ENCODE results near the gene THADA. TPM values are rescaled to one million over a fixed set of nuclear protein-coding genes. Genes with fewer than 3 reads are reported as not detected.
"Not testable (repeated sequence)": the region's sequence is repeated elsewhere in the genome, so short reads cannot be mapped to it uniquely, and the experiment has no call there.

THADA gene
- total RNA-seq, 1 donor from 2014 or later, result 28.3 TPM

DNA sequence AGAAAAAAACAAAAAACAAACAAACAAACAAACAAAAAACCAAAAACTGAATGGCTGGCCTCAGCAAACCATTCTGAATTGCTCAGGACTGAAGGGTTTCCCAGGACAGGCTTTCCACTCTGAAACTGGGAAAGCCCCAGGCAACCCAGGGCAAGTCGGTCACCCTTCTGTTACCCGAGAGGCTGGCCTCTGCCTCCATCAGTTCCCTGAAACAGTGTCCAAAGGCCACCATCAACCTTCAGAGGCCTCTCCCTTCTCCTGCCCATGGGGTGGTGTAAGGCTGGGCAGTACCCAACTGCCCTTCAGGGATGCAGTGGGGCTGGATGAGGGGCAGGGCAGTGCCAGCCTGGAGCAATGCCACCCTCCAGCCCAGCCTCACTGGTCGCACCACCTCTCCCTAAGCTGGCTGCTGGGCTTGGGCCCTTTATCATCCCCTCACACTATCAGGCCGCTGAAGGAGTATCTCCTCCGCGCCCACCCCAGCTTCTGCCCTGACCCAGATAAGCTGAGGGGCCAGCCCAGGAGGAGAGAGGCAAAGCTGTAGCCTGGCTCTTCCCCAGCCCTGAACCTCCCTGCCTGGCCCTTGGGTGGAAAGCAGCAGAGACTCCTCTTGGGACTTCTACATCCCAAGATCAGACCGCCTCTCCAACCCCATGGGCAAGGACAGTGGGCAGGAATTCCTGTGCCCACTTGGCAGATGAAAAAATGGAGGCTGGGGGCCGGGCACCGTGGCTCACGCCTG lies 405.4 kb downstream of the THADA start:
- TF ChIP-seq, protein P1, sequence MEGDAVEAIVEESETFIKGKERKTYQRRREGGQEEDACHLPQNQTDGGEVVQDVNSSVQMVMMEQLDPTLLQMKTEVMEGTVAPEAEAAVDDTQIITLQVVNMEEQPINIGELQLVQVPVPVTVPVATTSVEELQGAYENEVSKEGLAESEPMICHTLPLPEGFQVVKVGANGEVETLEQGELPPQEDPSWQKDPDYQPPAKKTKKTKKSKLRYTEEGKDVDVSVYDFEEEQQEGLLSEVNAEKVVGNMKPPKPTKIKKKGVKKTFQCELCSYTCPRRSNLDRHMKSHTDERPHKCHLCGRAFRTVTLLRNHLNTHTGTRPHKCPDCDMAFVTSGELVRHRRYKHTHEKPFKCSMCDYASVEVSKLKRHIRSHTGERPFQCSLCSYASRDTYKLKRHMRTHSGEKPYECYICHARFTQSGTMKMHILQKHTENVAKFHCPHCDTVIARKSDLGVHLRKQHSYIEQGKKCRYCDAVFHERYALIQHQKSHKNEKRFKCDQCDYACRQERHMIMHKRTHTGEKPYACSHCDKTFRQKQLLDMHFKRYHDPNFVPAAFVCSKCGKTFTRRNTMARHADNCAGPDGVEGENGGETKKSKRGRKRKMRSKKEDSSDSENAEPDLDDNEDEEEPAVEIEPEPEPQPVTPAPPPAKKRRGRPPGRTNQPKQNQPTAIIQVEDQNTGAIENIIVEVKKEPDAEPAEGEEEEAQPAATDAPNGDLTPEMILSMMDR (IDR thresholded peaks at IDR 0.05), result no peak
- H3K4me1 Mint-ChIP-seq (ENCODE audit: unreplicated experiment), result peaks cover 8% of the 10 kb centered on the region
- no peak for DNase-seq (ENCODE audit: extremely low spot score, unreplicated experiment)
- H3K9me3 Mint-ChIP-seq (ENCODE audit: unreplicated experiment), result no peaks in the 10 kb centered on the region
- H3K27ac Mint-ChIP-seq (ENCODE audit: unreplicated experiment), result no peak overlapping the region
- H3K4me3 Mint-ChIP-seq (ENCODE audit: unreplicated experiment), result no peak overlapping the region
- no peaks in the 10 kb centered on the region for H3K36me3 Mint-ChIP-seq (ENCODE audit: unreplicated experiment)
- no peaks in the 10 kb centered on the region for H3K27me3 Mint-ChIP-seq (ENCODE audit: unreplicated experiment)

DNA sequence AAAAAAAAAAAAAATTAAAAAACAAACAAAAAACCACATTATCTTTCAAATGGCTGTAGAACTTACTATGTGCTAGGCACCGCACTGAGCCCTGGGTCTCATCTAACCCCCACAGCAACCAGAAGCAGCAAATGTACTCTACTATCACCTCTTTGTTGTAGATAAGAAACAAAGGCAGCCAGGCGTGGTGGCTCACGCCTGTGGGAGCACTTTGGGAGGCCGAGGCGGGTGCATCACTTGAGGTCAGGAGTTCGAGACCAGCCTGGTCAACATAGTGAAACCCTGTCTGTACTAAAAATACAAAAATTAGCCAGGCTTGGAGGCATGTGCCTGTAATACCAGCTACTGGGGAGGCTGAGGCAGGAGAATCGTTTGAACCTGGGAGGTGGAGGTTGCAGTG lies 406.0 kb downstream of the THADA start:
- not testable (repeated sequence) for H3K4me1 Mint-ChIP-seq (ENCODE audit: unreplicated experiment); H3K27me3 Mint-ChIP-seq (ENCODE audit: unreplicated experiment); H3K27ac Mint-ChIP-seq (ENCODE audit: unreplicated experiment); DNase-seq (ENCODE audit: extremely low spot score, unreplicated experiment); H3K9me3 Mint-ChIP-seq (ENCODE audit: unreplicated experiment); H3K4me3 Mint-ChIP-seq (ENCODE audit: unreplicated experiment); H3K36me3 Mint-ChIP-seq (ENCODE audit: unreplicated experiment)

DNA sequence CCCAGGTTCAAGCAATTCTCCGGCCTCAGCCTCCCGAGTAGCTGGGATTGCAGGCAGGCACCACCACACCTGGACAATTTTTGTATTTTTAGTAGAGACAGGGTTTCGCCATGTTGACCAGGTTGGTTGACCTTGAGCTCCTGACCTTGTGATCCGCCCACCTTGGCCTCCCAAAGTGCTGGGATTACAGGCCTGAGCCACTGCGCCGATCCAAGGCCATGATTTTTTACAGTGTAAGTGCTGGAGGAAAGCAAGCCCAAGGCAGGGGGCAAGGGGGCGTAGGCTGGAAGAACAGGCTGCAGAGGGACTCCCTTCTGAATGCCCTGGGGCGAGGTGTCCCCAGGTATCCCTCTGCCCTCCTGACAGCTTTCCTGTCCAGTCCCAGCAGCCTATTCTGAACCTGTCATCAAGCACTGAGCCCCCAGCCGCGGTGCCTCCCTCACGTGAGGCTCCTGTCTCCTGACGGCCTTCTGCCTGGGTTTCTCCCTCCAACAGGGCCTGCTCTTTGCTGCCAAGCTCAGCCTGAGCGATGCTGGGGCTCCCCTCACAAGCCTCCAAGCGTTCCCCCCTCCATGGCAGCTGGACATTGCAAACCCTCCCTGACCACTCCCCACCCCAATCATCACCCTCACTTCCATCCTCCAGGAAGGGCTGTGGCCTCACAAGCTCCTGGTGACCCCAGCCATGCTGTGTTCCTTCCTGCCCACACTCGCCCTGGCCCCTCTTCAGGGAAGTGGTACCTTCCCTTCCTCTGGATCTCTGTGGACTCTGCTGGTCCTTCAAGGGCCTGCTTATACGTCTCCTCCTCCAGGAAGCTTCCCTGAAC lies 407.1 kb downstream of the THADA start:
- no peak overlapping the region for H3K27ac Mint-ChIP-seq (ENCODE audit: unreplicated experiment)
- TF ChIP-seq, protein P1 (IDR thresholded peaks at IDR 0.05), result no peak
- H3K4me1 Mint-ChIP-seq (ENCODE audit: unreplicated experiment), result peaks cover 4% of the 10 kb centered on the region
- H3K9me3 Mint-ChIP-seq (ENCODE audit: unreplicated experiment), result no peaks in the 10 kb centered on the region
- H3K36me3 Mint-ChIP-seq (ENCODE audit: unreplicated experiment), result no peaks in the 10 kb centered on the region
- no peaks in the 10 kb centered on the region for H3K27me3 Mint-ChIP-seq (ENCODE audit: unreplicated experiment)
- no peak overlapping the region for H3K4me3 Mint-ChIP-seq (ENCODE audit: unreplicated experiment)
- DNase-seq (ENCODE audit: extremely low spot score, unreplicated experiment), result no peak

DNA sequence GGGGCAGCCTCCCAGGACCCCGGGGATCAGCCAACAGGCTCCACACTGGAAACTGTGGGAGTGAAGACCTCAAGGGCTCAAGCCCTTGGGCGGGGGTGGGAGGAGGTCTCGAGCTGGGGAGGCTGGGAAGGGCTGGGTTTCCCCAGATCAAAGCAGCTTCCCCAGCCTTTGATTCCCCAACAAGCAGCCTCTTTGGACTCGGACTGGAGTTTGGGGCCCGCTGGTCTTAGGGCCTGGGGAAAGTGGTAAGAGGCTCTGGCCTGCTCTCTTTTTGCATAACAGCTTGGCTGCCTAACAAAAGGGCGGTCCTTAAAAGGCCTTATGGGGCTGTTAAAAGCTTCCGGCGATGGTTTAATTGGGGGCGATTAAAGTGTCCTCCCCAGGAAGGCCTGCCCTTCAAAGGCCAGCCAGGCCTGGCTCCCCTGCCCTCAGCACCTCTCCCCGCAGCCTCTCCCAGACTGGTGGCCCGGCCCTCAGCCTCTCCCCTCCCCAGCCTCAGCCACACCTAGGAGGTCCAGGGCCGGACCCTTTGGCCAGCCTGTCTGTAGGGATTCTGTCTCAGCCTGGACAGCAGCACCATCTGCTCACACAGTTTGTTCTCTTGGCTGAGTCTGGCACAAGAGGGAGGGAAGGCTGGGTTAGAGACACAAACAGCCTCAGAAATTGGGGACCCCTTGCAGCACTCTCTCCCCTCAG lies 409.0 kb downstream of the THADA start:
- Mint-ChIP-seq H3K4me3 (ENCODE audit: unreplicated experiment) (no peak overlapping the region), H3K36me3 (ENCODE audit: unreplicated experiment) (no peaks in the 10 kb centered on the region), H3K9me3 (ENCODE audit: unreplicated experiment) (no peaks in the 10 kb centered on the region), H3K27ac (ENCODE audit: unreplicated experiment) (no peak overlapping the region), H3K4me1 (ENCODE audit: unreplicated experiment) (no peaks in the 10 kb centered on the region), H3K27me3 (ENCODE audit: unreplicated experiment) (no peaks in the 10 kb centered on the region)
- no peak for DNase-seq (ENCODE audit: extremely low spot score, unreplicated experiment)
- TF ChIP-seq, protein P1 (IDR thresholded peaks at IDR 0.05), result no peak

DNA sequence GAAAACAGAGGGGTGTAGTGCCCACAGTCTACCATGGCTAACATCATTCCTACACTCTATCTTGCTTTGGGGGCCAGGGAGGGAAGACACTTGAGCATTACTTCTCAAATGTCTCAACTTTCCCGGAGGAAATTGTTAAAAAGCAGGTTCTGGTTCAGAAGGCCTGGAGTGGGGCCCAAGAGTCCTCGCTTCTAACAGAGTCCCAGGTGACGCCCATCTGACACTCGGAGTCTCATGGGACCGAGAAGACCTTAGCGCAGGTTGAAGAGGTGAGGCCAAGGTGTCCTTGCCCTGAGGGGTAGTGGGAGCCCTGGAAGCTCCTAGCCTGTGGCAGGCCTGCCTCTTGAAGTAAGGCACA lies 409.5 kb downstream of the THADA start:
- H3K4me1 Mint-ChIP-seq (ENCODE audit: unreplicated experiment), result peaks cover 4% of the 10 kb centered on the region
- H3K27ac Mint-ChIP-seq (ENCODE audit: unreplicated experiment), result no peak overlapping the region
- no peaks in the 10 kb centered on the region for H3K9me3 Mint-ChIP-seq (ENCODE audit: unreplicated experiment)
- H3K36me3 Mint-ChIP-seq (ENCODE audit: unreplicated experiment), result no peaks in the 10 kb centered on the region
- TF ChIP-seq, protein P1 (IDR thresholded peaks at IDR 0.05), result no peak
- H3K4me3 Mint-ChIP-seq (ENCODE audit: unreplicated experiment), result no peak overlapping the region
- no peaks in the 10 kb centered on the region for H3K27me3 Mint-ChIP-seq (ENCODE audit: unreplicated experiment)
- no peak for DNase-seq (ENCODE audit: extremely low spot score, unreplicated experiment)

Measured in osteocyte (in vitro differentiated cells).